Smooth muscle cell (in vitro differentiated cells): Measurements from ENCODE around the gene LAIR2. TPM values are rescaled to one million over a fixed set of nuclear protein-coding genes. Genes with fewer than 3 reads are reported as not detected.
A peak's percentile ranks its signal among the peaks of the same experiment; 100 is the strongest.

Source experiments
- DNase-seq: peaks from one replicate; lab custom pipeline; 2025; ENCODE audit not compliant: unreplicated experiment; lab: John Stamatoyannopoulos, UW
- H2AFZ ChIP-seq: fragments of 200-600 bp; sonication (generic); 2 replicates; pipeline ENCODE4 v1.6.0; 2016; ENCODE audit warnings: antibody characterized with exemption, low read depth, mild to moderate bottlenecking
- H3F3A ChIP-seq: fragments of 200-600 bp; sonication (generic); 2 replicates; pipeline ENCODE4 v1.6.0; 2017; ENCODE audit warnings: antibody characterized with exemption, low read depth
- H3K27ac ChIP-seq: fragments of 200-600 bp; sonication (generic); 2 replicates; pipeline ENCODE4 v1.5.1; 2016; ENCODE audit warnings: low read depth, mild to moderate bottlenecking
- H3K27me3 ChIP-seq: fragments of 200-600 bp; sonication (generic); 2 replicates; pipeline ENCODE4 v1.6.1; 2016; ENCODE audit warnings: low read depth, mild to moderate bottlenecking
- H3K36me3 ChIP-seq: fragments of 200-600 bp; sonication (generic); 2 replicates; pipeline ENCODE4 v1.5.1; 2016; ENCODE audit warnings: low read depth
- H3K4me1 ChIP-seq: fragments of 200-600 bp; sonication (generic); 2 replicates; pipeline ENCODE4 v1.5.1; 2016; ENCODE audit warnings: low read depth
- H3K4me2 ChIP-seq: fragments of 200-600 bp; sonication (generic); 2 replicates; pipeline ENCODE4 v1.6.0; 2016; ENCODE audit warnings: mild to moderate bottlenecking
- H3K4me3 ChIP-seq: fragments of 200-600 bp; sonication (generic); 2 replicates; pipeline ENCODE4 v1.5.1; 2016; ENCODE audit warnings: mild to moderate bottlenecking
- H3K79me2 ChIP-seq: fragments of 200-600 bp; sonication (generic); 2 replicates; pipeline ENCODE4 v1.6.0; 2016; ENCODE audit warnings: low read depth, mild to moderate bottlenecking
- H3K9ac ChIP-seq: fragments of 200-600 bp; sonication (generic); 2 replicates; pipeline ENCODE4 v1.6.0; 2016; ENCODE audit warnings: low read depth
- H3K9me3 ChIP-seq: fragments of 200-600 bp; sonication (generic); replicated peaks from 2 replicates; pipeline ENCODE4 v1.5.1; 2016; ENCODE audit warnings: low read depth
- H4K20me1 ChIP-seq: fragments of 200-600 bp; sonication (generic); 2 replicates; pipeline ENCODE4 v1.6.0; 2016; ENCODE audit warnings: low read depth
- CTCF ChIP-seq: fragments of 200-600 bp; sonication (generic); IDR thresholded peaks from 2 replicates; pipeline ENCODE4 v1.5.1; 2017; ENCODE audit warnings: borderline replicate concordance, mild to moderate bottlenecking, antibody characterized with exemption; ENCODE audit not compliant: insufficient read depth, poor library complexity, severe bottlenecking
- WGBS: methylation state at CpG from one replicate; pipeline ENCODE4 v1.1.7; 2016; ENCODE audit warnings: low lambda C conversion rate; 5-methylcytosine and 5-hydroxymethylcytosine counted together
- polyA plus RNA-seq: library from polyadenylated mRNA; unstranded; fragments of >200 nt; fragmentation: Nextera tagmentation; extraction: Ambion mirVana; gene quantifications from 2 replicates; pipeline ENCODE4 v1.2.1, GENCODE V29; 2016
- total RNA-seq: library from RNA; depleted of rRNA; stranded (reverse); fragments of >200 nt; gene quantifications from 2 replicates; pipeline ENCODE4 v1.2.3, GENCODE V29; 2014

LAIR2 gene
- total and polyA plus RNA-seq, 2 experiments from 2014 or later, result not detected

GRCh38 chr19:54473892-54474372 is 28.7 kb upstream of the LAIR2 start:
- peak overlapping the region; percentile 52 for H3K4me3 ChIP-seq
- WGBS, result 48% methylated on average over 6 of the region's 6 CpGs

GRCh38 chr19:54475706-54476105 is 26.9 kb upstream of the LAIR2 start:
- Histone ChIP-seq H3K4me1 (peaks cover 9% of the 10 kb centered on the region), H3K79me2 (peaks cover 10% of the 10 kb centered on the region), H2AFZ (no peak overlapping the region), H3K27ac (no peak overlapping the region), H4K20me1 (peaks cover under 1% of the 10 kb centered on the region), H3K9ac (no peak overlapping the region), H3K27me3 (no peaks in the 10 kb centered on the region), H3K4me2 (no peak overlapping the region), H3K9me3 (no peaks in the 10 kb centered on the region), H3F3A (peaks cover 10% of the 10 kb centered on the region), H3K36me3 (no peaks in the 10 kb centered on the region), H3K4me3 (no peak overlapping the region)
- no peak for TF ChIP-seq CTCF
- no peak for DNase-seq
- WGBS, result 85% methylated on average over 11 of the region's 11 CpGs

More at GRCh38 chr19:54473892-54474372, 28.7 kb upstream of the LAIR2 start:
- no peak for DNase-seq
- Histone ChIP-seq H3K9ac (peak overlapping the region; percentile 43), H2AFZ (peak overlapping the region; percentile 68), H3K36me3 (no peaks in the 10 kb centered on the region), H4K20me1 (peaks cover 18% of the 10 kb centered on the region), H3K27me3 (no peaks in the 10 kb centered on the region), H3F3A (peaks cover 19% of the 10 kb centered on the region), H3K4me1 (peaks cover 11% of the 10 kb centered on the region), H3K4me2 (peak overlapping the region; percentile 80), H3K79me2 (peaks cover 21% of the 10 kb centered on the region), H3K9me3 (no peaks in the 10 kb centered on the region), H3K27ac (peak overlapping the region; percentile 85)
- no peak for TF ChIP-seq CTCF

DNA sequence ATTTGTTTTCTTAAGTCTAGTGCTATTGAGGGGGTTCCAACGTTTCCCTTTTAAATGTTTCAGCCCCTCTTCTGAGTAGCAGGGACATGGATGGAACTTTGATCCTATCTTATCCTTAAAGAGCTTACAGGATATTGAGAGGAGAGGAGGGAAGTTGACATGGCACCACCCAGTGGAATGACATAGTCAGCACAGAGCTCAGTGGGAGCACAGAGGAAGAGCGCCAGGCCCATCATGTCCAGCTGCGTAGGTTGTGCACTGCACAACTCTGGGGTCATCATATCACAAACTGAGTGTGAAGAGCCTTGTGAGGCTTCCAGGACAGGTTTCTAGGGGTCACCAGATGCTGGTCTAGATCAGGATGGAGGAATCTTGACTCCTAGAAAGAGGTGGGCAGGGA is 25.0 kb upstream of the LAIR2 start:
- Histone ChIP-seq H3K4me3 (no peak overlapping the region), H3K27me3 (no peaks in the 10 kb centered on the region), H3K4me1 (no peaks in the 10 kb centered on the region), H3K9ac (no peak overlapping the region), H3K4me2 (no peak overlapping the region), H2AFZ (no peak overlapping the region), H4K20me1 (no peaks in the 10 kb centered on the region), H3K9me3 (no peaks in the 10 kb centered on the region), H3K27ac (no peak overlapping the region), H3K79me2 (no peaks in the 10 kb centered on the region), H3K36me3 (no peaks in the 10 kb centered on the region), H3F3A (peaks cover 7% of the 10 kb centered on the region)
- 66% methylated on average over 3 of the region's 3 CpGs for WGBS
- TF ChIP-seq CTCF, result no peak
- no peak for DNase-seq

GRCh38 chr19:54478677-54479266 is 23.9 kb upstream of the LAIR2 start:
- Histone ChIP-seq H2AFZ (no peak overlapping the region), H3K4me3 (no peak overlapping the region), H4K20me1 (no peaks in the 10 kb centered on the region), H3F3A (peaks cover 2% of the 10 kb centered on the region), H3K9me3 (no peaks in the 10 kb centered on the region), H3K4me2 (no peak overlapping the region), H3K36me3 (no peaks in the 10 kb centered on the region), H3K27me3 (no peaks in the 10 kb centered on the region), H3K79me2 (no peaks in the 10 kb centered on the region), H3K9ac (no peak overlapping the region), H3K27ac (no peak overlapping the region), H3K4me1 (no peaks in the 10 kb centered on the region)
- 22% methylated on average over 10 of the region's 10 CpGs for WGBS
- no peak for DNase-seq
- TF ChIP-seq CTCF, result peak; percentile 64
